Muscle of leg (tissue), 11 donors: ENCODE measurements around the gene INTS2. TPM values are rescaled to one million over a fixed set of nuclear protein-coding genes. Genes with fewer than 3 reads are reported as not detected.
"Not testable (repeated sequence)": the region's sequence is repeated elsewhere in the genome, so short reads cannot be mapped to it uniquely, and the experiment has no call there.

Experiments used
- DNase-seq: peaks from one replicate; pipeline ENCODE4 v3.0.0; 2013
- H3K27ac ChIP-seq: one replicate; pipeline ENCODE4 v1.5.1; 2013; ENCODE audit warnings: mild to moderate bottlenecking, low read length, control low read depth
- H3K27me3 ChIP-seq: one replicate; pipeline ENCODE4 v1.6.1; 2013; ENCODE audit warnings: low read length; ENCODE audit not compliant: control insufficient read depth, insufficient read depth
- H3K36me3 ChIP-seq: one replicate; pipeline ENCODE4 v1.6.1; 2013; ENCODE audit warnings: low read length; ENCODE audit not compliant: control insufficient read depth, insufficient read depth
- H3K4me1 ChIP-seq: one replicate; pipeline ENCODE4 v1.6.1; 2013; ENCODE audit warnings: low read length; ENCODE audit not compliant: control insufficient read depth, insufficient read depth
- H3K4me3 ChIP-seq: one replicate; pipeline ENCODE4 v1.5.1; 2013; ENCODE audit warnings: low read length, control low read depth
- H3K9me3 ChIP-seq: replicated peaks from 2 replicates; pipeline ENCODE4 v1.6.1; 2013; ENCODE audit warnings: low read depth, low read length; ENCODE audit not compliant: control insufficient read depth
- WGBS: methylation state at CpG from one replicate; pipeline ENCODE4 v1.1.5; 2013; ENCODE audit warnings: missing lambda C conversion rate; ENCODE audit not compliant: insufficient coverage; 5-methylcytosine and 5-hydroxymethylcytosine counted together
- polyA plus RNA-seq, 8 donors: library from polyadenylated mRNA; unstranded; fragments of 120-200 nt; gene quantifications; one replicate each; pipeline versions ENCODE4 v1.2.1 to v1.2.3, GENCODE V29; 2013; ENCODE audit warnings: inconsistent platforms in 1 of 8, low replicate concordance in 1 of 8; ENCODE audit not compliant: insufficient read length in 8 of 8, insufficient read depth in 1 of 8
- total RNA-seq: library from RNA; stranded (reverse); fragments of 120-200 nt; gene quantifications from one replicate; pipeline ENCODE4 v1.2.4, GENCODE V29; 2013

Gene INTS2
- total and polyA plus RNA-seq, 9 donors, result 6.3 to 12.7 (median 9.2) TPM

DNA sequence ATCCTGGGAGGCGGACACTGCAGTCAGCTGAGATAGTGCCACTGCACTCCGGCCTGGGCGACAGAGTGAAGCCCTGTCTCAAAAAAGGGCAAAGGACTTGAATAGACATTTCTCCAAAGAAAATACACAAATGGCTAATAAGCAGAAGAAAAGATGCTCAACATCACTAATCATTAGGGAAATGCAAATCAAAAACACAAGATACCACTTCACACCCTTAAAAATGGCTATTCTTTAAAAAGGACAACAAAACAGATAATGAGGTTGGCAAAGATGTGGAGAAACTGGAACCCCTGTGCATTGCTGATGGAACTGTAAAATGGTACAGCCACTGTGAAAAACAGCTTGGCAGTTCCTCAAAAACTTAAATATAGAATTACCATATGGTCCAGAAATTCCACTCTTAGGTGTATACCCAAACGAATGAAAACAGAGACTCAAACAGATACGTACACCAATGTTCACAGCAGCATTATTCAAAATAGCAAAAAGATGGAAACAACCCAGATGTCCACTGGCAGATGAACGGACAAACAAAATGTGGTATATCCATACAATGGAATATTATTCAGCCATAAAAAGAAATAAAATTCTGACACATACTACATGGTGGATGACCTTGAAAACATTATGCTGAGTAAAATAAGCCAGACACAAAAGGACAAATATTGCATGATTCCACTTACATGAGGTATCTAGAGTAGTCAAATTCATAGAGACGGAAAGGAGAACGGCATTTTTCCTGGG is 100.0 kb downstream of the INTS2 start:
- DNase-seq, result no peak
- Histone ChIP-seq H3K36me3 (no peaks in the 10 kb centered on the region), H3K4me3 (no peak overlapping the region), H3K27me3 (no peaks in the 10 kb centered on the region), H3K9me3 (no peaks in the 10 kb centered on the region), H3K27ac (no peak overlapping the region), H3K4me1 (no peaks in the 10 kb centered on the region)
- WGBS, result no CpG with 5 or more reads among the region's 8 CpGs

DNA sequence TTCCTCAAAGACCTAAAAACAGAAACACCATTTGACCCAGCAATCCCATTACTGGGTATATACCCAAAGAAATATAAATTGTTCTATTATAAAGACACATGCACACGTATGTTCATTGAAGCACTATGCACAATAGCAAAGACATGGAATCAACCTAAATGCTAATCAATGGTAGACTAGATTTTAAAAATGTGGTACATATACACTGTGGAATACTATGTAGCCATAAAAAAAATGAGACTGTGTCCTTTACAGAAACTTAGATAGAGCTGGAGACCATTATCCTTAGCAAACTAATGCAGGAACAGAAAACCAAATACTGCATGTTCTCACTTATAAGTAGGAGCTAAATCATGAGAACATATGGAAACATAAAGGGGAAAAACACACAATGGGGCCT is 100.9 kb downstream of the INTS2 start:
- not testable (repeated sequence) for H3K27ac ChIP-seq, H3K4me1 ChIP-seq, H3K9me3 ChIP-seq, DNase-seq, H3K4me3 ChIP-seq, H3K27me3 ChIP-seq, H3K36me3 ChIP-seq
- WGBS, result no CpG with 5 or more reads among the region's 1 CpG

DNA sequence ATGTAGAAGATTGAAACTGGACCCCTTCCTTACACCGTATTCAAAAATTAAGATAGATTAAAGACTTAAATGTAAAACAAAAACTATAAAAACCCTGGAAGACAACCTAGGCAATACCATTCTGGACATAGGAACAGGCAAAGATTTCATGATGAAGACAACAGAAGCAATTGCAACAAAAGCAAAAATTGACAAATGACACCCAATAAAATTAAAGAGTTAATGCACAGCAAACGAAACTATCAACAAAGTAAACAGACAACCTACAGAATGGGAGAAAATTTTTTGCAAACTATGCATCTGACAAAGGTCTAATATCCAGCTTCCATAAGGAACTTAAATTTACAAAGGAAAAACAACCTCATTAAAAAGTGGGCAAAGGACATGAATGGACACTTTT is 101.6 kb downstream of the INTS2 start:
- H3K36me3 ChIP-seq, H3K4me3 ChIP-seq, H3K27me3 ChIP-seq, H3K27ac ChIP-seq, H3K4me1 ChIP-seq, DNase-seq, H3K9me3 ChIP-seq: not testable (repeated sequence)
- no CpG with 5 or more reads among the region's 2 CpGs for WGBS

DNA sequence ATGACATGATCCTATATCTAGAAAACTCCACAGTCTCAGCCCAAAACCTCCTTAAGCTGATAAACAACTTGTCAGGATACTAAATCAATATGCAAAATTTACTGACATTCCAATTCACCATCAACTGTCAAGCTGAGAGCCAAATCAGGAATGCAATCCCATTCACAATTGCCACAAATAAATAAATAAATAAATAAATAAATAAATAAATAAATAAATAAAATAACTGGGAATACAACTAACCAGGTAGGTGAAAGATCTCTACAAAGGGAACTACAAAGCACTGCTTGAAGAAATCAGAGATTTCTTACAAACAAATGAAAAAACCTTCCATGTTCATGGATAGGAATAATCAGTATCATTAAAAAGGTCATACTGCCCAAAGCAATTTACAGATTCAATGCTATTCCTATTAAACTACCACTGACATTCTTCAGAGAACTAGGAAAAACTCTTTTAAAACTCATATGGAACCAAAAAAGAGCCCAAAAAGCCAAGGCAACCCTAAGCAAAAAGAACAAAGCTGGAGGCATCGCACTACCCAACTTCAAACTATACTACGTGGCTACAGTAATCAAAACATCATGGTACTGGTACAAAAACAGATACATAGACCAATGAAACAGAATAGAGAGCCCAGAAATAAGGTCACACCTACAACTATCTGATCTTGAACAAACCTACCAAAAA is 102.2 kb downstream of the INTS2 start:
- no peak overlapping the region for H3K27ac ChIP-seq
- H3K4me1 ChIP-seq, result no peaks in the 10 kb centered on the region
- H3K4me3 ChIP-seq, result no peak overlapping the region
- H3K9me3 ChIP-seq, result no peaks in the 10 kb centered on the region
- WGBS, result no CpG with 5 or more reads among the region's 2 CpGs
- no peak for DNase-seq
- no peaks in the 10 kb centered on the region for H3K27me3 ChIP-seq
- no peaks in the 10 kb centered on the region for H3K36me3 ChIP-seq

DNA sequence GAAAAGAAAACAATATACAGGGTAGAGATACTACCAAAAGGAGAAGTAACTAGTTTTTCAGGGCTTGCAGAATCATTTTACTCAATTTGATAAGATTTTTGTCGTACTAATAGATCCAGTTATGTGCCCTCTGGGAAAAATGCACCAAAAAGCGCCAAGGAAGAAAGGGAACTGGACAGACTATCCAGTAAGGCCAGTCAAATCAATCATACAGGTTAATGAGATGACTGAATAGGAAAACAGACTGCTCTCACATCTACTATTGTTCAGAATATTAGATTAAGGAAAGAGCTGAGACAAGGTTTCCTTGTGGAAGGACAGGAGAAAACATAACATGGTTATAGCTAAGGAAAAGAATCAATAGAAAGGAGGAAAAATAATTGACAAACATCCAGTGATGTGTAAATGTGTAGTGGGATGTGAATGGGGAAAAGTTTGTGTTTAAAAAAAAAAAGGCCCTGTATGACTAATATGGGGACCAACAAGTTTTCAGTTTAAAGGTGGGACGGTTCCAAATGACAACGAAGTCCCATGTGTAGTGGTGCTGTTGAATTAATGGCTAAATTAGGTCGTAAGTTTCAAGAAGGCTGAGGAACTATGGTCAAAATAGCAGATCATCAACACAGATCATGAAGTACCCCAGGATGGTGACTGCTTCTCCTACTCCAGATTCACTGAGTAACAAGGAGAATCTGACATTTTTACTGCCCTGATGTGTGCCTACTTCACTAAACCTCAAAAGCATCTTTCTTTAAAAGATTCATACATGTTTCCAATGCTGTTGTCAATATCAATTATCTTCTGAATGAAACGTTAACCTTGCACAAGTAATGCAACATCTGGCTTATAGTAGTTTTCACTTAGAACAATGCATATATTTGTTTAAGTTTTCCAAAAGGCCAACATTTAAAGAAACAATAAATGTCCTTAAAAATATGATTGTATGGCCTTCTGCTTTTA is 105.2 kb downstream of the INTS2 start:
- no peaks in the 10 kb centered on the region for H3K4me1 ChIP-seq
- 89% methylated on average over 3 of the region's 6 CpGs for WGBS
- H3K36me3 ChIP-seq, result no peaks in the 10 kb centered on the region
- no peak overlapping the region for H3K4me3 ChIP-seq
- H3K27ac ChIP-seq, result no peak overlapping the region
- H3K27me3 ChIP-seq, result no peaks in the 10 kb centered on the region
- H3K9me3 ChIP-seq, result no peaks in the 10 kb centered on the region
- no peak for DNase-seq

DNA sequence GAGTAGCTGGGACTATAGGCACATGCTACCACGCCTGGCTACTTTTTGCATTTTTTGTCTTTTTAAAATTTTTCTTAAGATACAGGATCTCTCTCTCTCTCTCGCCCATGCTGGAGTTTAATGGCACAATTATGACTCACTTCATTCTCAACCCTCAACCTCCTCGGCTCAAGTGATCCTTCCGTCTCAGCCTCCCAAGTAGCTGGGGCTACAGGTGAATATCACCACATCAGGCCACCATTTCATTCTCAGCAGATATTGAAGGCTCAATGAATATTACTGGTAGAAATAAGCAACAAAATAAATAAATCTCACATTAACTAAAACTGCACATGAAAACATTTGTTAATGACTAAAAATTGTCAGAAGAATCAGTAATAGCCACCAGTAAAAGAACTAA is 106.1 kb downstream of the INTS2 start:
- Histone ChIP-seq H3K9me3 (no peaks in the 10 kb centered on the region), H3K4me1 (no peaks in the 10 kb centered on the region), H3K27me3 (no peaks in the 10 kb centered on the region), H3K4me3 (no peak overlapping the region), H3K36me3 (no peaks in the 10 kb centered on the region), H3K27ac (no peak overlapping the region)
- WGBS, result 100% methylated on average over 1 of the region's 4 CpGs
- DNase-seq, result no peak

DNA sequence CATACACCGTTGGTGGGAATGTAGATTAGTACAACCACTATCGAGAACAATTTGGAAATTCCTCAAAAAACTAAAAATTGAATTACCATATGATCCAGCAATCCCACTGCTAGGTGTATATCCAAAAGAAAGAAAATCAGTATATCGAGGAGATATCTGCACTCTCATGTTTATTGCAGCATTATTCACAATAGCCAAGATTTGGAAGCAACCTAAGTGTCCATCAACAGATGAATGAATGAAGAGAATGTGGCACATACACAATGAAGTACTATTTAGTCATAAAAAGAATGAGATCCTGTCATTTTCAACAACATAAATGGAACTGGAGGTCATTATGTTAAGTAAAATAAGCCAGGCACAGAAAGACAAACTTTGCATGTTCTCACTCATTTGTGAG is 108.5 kb downstream of the INTS2 start:
- H3K9me3 ChIP-seq, H3K4me1 ChIP-seq, H3K4me3 ChIP-seq, H3K36me3 ChIP-seq, DNase-seq, H3K27ac ChIP-seq, H3K27me3 ChIP-seq: not testable (repeated sequence)
- no CpG with 5 or more reads among the region's 3 CpGs for WGBS

DNA sequence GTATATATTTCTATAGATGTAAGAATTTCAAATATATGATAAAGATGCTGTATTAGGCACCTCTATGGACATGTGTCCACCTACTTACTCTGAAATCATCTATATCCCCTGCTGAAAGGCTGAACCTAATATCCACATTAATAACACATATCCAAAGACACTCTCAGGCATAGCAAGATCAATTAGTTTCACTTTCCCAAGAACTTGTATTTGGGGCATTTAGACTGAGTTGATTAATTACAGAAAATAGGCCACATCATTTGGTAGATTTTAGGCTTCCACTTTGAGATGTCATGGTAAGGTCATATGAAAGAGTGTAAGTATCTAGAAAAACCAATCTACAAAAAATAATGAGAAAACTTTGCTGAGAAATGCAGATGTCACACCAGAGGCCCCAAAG is 109.6 kb downstream of the INTS2 start:
- H3K36me3 ChIP-seq, result no peaks in the 10 kb centered on the region
- no peak overlapping the region for H3K4me3 ChIP-seq

DNA sequence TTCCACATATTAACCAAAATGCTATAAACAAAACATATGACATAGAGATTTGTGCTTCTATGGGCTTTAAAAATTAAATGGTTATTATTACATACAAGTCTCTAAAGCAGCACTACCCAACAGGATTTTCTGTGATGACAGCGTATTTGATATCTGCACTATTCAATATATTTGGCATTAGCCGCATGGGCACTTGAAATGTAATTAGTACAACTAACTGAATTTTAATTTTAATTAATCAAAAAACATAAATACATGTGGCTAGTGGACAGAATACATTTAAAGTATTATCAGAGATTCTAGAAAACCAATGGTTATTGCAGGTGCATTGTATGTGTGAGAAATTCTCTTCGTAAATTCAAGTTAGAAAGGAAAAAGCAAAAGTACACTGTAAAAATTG is 110.3 kb downstream of the INTS2 start:
- no peaks in the 10 kb centered on the region for H3K27me3 ChIP-seq
- no peaks in the 10 kb centered on the region for H3K36me3 ChIP-seq
- H3K4me3 ChIP-seq, result no peak overlapping the region
- DNase-seq, result no peak
- H3K9me3 ChIP-seq, result no peaks in the 10 kb centered on the region
- no CpG with 5 or more reads among the region's 3 CpGs for WGBS
- H3K27ac ChIP-seq, result no peak overlapping the region
- H3K4me1 ChIP-seq, result no peaks in the 10 kb centered on the region

More for the DNA sequence above, 109.6 kb downstream of the INTS2 start:
- Histone ChIP-seq H3K9me3 (no peaks in the 10 kb centered on the region), H3K27ac (no peak overlapping the region), H3K27me3 (no peaks in the 10 kb centered on the region), H3K4me1 (no peaks in the 10 kb centered on the region)
- DNase-seq, result no peak

DNA sequence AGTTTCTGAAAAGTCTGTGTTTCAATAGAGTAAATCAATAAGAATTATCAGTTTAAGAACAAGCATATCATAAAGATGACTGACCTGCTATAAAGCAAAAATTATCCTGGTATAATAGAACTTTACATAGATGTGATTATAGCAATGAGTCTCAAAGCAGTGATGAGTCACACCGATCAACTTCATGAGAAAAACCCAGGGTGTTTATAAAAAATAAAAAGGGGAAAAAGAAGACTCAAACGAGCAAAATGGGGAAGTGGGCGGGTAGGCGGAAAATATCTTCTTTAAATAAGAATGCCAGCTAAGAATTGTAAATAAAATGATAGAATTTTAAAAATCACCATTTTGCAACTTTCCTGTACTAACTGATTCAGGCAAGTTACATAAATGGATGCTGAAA is 111.2 kb downstream of the INTS2 start:
- Histone ChIP-seq H3K4me1 (no peaks in the 10 kb centered on the region), H3K4me3 (no peak overlapping the region), H3K36me3 (no peaks in the 10 kb centered on the region), H3K9me3 (no peaks in the 10 kb centered on the region), H3K27ac (no peak overlapping the region), H3K27me3 (no peaks in the 10 kb centered on the region)
- WGBS, result no CpG with 5 or more reads among the region's 4 CpGs
- DNase-seq, result peak; percentile 20
